NCI-H1930 (cell line): ENCODE measurements around the gene EIF2S2.
"Not testable (repeated sequence)": the region's sequence is repeated elsewhere in the genome, so short reads cannot be mapped to it uniquely, and the experiment has no call there.

Source experiments
- DNase-seq, 2 experiments: peaks; one replicate each; lab custom pipeline; 2025; lab: John Stamatoyannopoulos, UW

Gene EIF2S2, protein sequence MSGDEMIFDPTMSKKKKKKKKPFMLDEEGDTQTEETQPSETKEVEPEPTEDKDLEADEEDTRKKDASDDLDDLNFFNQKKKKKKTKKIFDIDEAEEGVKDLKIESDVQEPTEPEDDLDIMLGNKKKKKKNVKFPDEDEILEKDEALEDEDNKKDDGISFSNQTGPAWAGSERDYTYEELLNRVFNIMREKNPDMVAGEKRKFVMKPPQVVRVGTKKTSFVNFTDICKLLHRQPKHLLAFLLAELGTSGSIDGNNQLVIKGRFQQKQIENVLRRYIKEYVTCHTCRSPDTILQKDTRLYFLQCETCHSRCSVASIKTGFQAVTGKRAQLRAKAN

DNA sequence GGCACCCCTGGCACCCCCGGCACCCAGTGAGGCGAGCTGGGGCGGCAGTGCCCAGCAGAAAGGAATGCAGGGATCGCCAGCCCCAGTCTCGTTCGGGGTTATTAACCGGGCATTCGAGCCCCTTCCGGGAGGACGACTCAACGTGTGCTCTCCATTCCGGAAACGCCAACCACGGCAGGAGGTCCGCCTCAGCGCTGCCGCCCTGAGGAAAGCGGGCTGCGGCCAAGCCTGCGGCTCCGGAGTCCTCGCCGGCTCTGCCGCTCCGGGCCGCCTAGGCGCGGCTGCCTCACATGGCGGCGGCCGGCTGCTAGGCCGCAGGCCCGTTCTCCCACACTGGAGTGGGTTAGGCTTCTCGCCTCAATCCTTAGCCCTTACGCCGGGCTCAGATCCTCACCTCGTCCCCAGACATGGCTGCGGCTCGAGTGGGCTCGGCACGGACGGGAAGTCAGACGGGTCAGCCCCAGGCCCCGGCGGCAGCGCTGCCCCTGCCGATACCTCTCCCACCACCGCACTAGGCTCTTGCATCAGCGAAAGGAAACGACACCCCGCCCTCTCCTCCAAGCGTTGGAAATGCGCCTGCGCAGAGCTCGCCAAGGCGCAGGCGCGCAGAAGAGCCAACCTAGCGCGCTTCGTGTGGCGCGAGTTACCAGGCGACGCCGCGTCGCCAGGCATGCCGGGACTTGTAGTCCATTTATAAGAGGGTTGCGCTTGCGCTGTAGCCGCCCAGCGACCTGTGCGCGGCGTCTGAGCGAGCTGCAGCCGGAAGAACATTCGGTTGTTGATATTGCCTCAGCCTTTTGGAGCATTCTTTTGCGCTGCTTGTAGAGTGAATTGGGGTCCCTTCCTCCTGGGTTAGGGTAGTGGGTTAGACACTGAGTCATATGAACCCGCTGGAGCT lies at the start of gene EIF2S2:
Gene EIF2S2, minus strand, starts transcription at position 542 of the 898 bp plus-strand sequence. Its CDS starts 133 bp downstream, at position 409.
- peak; percentile 99 to 100 for DNase-seq

DNA sequence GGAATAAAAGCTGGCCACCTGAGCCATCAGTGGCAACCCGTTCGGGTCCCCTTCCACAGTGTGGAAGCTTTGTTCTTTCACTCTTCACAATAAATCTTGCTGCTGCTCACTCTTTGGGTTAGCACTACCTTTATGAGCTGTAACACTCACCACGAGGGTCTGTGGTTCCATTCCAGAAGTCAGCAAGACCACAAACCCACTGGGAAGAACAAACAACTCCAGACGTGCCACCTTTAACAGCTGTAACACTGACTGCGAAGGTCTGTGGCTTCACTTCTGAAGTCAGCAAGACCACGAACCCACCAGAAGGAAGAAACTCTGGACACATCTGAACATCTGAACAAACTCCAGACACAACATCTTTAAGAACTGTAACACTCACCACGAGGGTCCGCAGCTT lies 45.7 kb upstream of the EIF2S2 start:
- DNase-seq = not testable (repeated sequence)

DNA sequence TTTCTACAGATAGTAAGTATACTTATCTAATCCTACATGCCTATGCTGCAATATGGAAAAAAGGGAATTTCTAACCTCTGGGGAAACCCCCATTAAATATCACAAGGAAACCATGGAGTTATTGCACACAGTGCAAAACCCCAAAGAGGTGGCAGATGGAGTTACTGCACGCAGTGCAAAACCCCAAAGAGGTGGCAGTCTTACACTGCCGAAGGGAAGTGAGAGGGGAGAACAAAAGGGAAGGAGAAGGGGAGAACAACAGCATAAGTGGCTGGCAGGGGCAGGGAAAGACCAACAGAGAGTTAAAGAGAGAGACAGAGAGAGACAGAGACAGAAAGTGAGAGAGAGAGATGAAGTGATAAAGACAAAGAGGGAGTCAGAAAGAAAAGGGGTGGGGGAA lies 43.8 kb upstream of the EIF2S2 start:
- DNase-seq = no peak

DNA sequence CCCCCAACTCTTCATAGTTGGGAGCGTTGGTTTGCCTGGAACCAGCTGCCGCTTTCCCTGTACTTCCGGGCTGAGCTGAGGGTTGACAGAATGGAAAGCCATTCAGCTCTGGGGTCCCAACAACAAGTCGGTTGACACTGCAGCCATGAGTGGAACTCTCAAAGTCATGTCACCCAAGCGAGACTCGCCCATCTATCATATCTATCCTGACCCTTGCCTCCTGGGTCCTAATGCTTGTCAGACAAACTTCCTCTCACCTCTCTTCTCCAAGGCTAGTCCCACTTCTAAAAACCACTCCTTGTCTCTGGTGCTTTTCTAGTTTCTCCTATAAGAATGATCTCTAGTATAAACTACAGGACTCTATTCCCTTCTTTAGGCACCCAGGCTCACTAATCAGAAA lies 41.1 kb upstream of the EIF2S2 start:
- DNase-seq = not testable (repeated sequence)

DNA sequence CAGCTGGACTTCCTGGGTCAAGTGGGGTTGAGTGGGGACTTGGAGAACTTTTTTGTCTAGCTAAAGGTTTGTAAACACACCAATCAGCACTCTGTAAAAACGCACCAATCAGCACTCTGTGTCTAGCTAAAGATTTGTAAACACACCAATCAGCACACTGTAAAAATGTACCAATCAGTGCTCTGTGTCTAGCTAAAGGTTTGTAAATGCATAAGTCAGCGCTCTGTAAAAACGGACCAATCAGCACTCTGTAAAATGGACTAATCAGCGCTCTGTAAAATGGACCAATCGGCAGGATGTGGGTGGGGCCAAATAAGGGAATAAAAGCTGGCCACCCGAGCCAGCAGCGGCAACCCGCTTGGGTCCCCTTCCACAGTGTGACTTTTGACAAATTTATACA lies 40.0 kb upstream of the EIF2S2 start:
- DNase-seq = not testable (repeated sequence)

DNA sequence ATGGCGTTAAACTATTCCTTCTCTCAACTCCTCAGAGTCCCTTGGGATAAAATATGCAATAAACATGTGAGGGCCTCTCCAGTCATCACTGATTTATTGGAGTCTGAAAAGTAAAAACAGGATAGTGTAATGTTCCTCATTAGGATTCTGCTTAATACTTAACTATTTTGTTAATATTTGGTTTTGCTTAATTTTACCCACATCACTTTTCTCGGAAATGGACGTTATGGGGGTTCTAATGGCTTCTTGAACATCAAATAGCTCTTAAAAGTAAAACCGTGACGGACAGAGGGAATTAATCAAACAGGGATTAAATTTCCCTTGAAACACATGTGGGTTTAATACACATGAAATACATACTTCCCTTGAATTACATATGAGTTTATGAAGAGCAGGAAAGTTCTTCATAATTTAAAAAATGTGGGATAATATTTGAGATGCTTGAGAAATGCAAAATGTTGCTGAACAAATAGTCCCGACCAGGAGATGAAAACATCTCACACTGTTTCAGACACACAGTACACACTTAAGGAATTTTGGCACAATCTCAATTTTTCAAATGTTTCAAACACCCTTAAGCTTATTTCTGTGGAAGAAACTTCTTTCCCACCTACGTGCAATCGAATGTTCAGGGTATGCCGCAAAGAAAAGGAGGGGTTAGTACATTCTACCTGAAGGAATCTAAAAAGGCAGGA lies 38.4 kb upstream of the EIF2S2 start:
- DNase-seq = no peak

DNA sequence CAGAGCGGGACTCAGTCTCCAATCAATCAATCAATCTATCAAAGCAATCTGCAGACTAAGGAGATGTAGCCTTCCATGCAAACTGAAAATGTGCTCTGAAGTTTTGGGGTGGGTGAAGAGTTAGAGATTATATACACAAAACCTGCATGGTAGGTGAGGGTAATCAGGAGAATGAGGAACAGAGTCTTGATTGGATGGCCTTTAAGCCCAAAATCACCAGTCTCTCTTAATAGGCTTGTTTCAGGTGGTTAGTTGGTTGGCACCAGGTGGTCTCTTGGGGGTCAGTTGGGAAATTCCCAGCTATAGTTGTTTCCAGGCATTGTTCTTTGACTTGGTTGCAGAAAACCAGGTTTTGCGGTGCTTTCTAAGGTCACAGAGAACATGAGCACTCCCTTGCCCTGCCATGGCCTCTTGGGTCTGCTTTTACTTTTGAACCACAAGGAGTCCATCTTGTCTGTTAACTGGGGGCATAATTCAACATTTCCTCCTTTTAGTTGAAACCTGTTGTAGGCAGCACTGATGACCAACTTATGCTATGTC lies 33.3 kb upstream of the EIF2S2 start:
- DNase-seq = no peak

DNA sequence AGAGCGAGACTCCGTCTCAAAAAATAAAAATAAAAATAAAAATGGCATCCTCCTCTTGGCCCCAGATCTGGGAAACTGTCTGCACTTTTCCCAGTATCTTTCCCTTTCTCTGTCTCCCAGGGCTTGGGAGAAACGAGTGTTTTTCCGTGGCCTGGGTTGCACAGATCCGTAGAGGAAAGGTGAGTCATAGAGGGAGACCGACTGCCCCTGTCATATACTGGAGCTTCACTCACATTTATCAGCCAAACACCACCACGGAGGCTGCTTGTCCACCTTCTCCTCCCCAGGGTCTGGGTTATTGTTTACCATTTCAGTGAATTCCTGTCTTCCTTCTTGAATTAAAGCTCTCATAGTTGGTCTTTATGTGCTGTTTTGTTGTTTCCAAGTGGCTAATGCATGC lies 31.9 kb upstream of the EIF2S2 start:
- DNase-seq = no peak

DNA sequence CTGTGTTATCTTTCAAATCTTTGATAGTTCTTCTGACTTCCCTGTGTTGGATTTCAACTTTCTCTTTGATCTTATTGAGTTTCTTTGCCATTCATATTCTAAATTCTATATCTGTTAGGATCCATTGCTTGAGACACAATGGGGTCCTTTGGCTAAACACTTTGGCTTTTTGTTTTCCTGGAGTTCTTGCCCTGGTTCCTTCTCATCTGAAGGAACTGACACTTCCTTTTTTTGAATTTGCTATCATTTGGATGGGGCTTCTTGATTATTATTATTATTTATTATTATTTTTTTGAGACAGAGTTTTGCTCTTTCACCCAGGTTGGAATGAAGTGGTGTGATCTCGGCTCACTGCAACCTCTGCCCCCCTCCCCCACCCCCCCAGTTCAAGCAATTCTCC lies 30.1 kb upstream of the EIF2S2 start:
- DNase-seq = no peak

DNA sequence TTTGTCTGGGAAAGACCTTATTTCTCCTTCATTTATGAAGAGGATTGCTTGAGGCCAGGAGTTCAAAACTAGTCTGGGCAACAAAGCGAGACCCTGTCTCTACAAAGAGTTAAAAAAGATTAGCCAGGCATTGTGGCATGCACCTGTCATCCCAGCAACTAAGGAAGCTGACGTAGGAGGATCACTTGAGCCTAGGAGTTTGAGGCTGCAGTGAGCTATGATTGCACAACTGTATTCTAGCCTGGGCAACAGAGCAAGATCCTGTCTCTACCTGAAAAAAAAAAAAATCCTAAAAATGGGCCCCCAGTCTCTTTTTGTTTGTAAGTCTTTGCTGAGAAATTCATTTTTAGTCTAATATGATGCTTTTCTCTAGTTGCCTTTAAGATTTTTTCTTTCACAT lies 29.2 kb upstream of the EIF2S2 start:
- DNase-seq = no peak

DNA sequence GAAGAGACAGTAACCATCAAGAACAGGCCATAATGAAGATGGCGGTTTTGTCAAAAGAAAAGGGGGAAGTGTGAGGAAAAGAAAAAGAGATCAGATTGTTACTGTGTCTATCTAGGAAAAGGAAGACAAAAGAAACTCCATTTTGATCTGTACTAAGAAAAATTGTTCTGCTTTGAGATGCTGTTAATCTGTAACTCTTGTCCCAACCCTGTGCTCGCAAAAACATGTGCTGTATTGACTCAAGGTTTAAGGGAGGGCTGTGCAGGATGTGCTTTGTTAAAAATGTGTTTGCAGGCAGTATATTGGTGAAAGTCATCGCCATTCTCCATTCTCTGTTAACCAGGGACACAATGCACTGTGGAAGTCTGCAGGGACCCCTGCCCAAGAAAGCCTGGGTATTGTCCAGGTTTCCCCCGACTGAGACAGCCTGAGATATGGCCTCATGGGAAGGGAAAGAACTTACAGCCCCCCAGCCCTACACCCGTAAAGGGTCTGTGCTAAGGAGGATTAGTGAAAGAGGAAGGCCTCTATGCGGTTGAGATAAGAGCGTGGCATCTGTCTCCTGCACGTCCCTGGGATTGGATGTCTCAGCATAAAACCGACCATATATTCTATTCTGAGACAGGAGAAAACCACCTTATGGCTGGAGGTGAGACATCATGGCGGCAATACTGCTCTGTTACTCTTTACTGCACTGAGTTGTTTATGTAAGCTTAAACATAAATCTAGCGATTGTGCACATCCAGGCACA lies 23.7 kb upstream of the EIF2S2 start:
- DNase-seq = not testable (repeated sequence)

DNA sequence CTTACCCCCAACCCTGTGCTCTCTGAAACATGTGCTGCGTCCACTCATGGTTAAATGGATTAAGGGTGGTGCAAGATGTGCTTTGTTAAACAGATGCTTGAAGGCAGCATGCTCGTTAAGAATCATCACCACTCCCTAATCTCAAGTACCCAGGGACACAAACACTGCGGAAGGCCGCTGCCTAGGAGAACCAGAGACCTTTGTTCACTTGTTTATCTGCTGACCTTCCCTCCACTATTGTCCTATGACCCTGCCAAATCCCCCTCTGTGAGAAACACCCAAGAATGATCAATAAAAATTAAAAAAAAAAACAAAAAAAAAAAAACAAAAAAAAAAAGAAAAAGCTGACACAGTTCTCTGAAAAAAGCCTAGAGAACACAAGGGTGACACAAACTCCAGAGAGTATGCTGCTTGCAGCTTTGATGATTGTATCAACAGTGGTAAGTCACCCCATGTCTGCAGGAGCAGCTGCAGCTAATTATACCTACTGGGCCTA lies 21.4 kb upstream of the EIF2S2 start:
- DNase-seq = not testable (repeated sequence)

DNA sequence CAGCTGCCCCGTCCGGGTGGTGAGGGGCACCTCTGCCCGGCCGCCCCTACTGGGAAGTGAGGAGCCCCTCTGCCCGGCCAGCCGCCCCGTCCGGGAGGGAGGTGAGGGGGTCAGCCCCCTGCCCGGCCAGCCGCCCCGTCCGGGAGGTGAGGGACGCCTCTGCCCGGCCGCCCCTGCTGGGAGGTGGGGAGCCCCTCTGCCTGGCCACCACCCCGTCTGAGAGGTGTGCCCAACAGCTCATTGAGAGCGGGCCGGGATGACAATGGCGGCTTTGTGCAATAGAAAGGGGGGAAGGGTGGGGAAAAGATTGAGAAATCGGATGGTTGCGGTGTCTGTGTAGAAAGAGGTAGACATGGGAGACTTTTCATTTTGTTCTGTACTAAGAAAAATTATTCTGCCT lies 20.9 kb upstream of the EIF2S2 start:
- DNase-seq = not testable (repeated sequence)

DNA sequence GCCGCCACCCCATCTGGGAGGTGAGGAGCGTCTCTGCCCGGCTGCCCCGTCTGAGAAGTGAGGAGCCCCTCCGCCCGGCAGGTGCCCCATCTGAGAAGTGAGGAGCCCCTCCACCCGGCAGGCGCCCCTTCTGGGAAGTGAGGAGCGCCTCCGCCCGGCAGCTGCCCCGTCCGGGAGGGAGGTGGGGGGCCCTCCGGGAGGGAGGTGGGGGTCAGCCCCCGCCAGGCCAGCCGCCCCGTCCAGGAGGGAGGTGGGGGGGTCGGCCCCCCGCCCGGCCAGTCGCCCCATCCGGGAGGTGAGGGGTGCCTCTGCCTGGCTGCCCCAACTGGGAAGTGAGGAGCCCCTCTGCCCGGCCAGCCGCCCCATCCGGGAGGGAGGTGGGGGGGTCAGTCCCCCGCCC lies 20.4 kb upstream of the EIF2S2 start:
- DNase-seq = not testable (repeated sequence)

DNA sequence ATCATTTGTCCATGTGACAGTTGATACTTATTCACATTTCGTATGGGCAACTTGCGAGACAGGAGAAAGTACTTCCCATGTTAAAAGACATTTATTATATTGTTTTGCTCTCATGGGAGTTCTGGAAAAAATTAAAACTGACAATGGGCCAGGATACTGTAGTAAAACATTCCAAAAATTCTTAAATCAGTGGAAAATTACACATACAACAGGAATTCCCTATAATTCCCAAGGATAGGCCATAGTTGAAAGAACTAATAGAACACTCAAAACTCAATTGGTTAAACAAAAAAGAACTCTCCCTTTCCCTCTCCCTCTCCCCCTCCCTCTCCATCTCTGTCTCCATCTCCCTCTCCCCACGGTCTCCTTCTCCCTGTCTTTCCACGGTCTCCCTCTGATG lies 19.4 kb upstream of the EIF2S2 start:
- DNase-seq = no peak

DNA sequence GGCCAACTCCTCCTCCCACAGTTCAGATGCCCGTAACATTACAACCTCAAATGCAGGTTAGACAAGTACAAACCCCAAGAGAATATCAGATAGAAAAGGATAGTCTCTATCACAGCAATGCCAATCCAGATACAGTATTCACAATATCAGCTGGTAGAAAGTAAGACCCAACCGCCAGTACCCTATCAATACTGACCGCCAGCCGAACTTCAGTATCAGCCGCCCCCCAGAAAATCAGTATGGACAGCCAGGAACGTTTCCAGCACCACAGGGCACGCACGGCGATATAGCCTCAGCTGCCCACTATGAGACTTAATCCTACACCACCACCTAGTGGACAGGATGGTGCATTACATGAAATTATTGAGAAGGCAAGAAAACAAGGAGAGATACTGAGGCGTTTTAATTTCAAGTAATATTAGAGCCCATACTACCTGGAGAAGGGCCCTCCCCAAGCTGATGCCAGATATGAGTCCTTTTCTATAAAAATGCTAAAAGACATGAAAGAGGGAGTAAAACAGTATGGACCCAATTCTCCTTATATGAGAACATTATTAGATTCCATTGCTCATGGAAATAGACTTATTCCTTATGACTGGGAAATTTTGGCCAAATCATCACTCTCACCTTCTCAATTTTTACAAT lies 17.6 kb upstream of the EIF2S2 start:
- DNase-seq = peak; percentile 61 to 79

DNA sequence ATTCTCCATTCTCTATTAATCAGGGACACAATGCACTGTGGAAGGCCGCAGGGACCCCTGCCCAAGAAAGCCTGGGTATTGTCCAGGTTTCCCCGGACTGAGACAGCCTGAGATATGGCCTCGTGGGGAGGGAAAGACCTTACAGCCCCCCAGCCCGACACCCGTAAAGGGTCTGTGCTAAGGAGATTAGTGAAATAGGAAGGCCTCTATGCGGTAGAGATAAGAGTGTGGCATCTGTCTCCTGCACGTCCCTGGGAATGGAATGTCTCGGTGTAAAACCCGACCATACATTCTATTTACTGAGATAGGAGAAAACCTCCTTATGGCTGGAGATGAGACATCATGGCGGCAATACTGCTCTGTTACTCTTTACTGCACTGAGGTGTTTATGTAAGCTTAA lies 15.7 kb upstream of the EIF2S2 start:
- no peak for DNase-seq

DNA sequence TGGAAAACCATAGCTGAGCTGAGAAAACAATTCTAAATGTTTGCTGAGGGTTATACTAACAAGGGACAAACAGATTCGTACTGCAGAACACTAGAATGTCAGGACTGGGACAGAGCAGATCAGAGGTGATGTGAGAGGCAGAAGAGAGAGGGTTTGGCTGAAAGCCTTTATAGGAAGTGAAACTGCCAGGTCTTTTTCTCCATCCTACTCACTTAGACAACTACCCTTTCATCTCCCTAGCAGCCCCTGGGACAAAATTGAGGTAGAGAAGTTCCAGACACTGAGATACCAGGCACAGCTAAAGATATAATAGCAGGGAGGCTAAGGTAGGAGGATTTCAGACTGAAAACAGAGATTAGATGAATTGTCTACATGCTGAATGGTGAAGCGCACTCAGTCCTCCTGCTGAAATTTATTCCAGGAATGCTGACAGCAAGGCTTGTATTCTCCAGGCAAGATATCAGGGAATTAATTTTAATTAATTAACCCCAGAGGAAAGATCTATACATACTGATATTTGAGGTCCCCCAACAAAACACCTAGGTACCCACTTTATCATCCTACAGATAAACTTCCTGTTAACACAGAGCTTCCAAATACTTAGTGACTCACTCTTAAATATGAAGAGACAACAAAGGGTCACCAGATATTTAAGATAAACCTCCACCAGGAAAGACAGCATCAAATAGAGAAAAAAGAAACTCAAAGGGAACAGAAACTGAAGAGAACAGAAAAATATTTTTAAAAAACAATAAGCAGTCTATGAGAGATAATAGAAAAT lies 12.6 kb upstream of the EIF2S2 start:
- no peak for DNase-seq

DNA sequence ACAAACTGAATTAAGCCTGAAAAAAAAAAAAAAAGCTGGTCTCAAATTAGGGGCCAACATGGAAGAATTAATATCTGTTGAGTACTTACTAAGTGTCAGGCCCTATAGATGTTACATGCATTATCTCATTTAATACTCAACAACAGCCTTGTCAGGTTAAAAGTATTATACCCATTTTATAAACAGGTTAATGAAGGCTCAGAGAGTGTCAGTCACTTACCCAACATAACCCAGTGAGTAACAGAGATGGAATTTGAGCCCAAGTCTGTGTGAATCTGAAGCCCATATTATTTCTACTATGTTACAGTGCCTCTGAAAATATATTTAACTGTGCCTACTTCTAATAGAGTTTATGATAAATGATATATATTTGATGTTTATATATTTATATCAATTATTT lies 11.3 kb upstream of the EIF2S2 start:
- DNase-seq = no peak
